Nephron (organoid): ENCODE measurements around the gene BAIAP3.

Experiments used
- H3K27ac Mint-ChIP-seq, 3 experiments: 2 replicates each; pipeline ENCODE4 v1.8.0; 2020; ENCODE audit warnings: mixed read lengths in 3 of 3, mild to moderate bottlenecking in 2 of 3, moderate library complexity in 1 of 3
- H3K27me3 Mint-ChIP-seq: 2 replicates; pipeline ENCODE4 v1.8.0; 2021; ENCODE audit warnings: low read depth, mild to moderate bottlenecking, moderate library complexity, mixed read lengths
- H3K36me3 Mint-ChIP-seq: 2 replicates; pipeline ENCODE4 v1.8.0; 2020; ENCODE audit warnings: low read depth, mixed read lengths
- H3K4me1 Mint-ChIP-seq: 2 replicates; pipeline ENCODE4 v1.8.0; 2020; ENCODE audit warnings: mixed read lengths
- H3K4me3 Mint-ChIP-seq, 3 experiments: 2 replicates each; pipeline ENCODE4 v1.8.0; 2020; ENCODE audit warnings: mild to moderate bottlenecking in 3 of 3, mixed read lengths in 3 of 3, moderate library complexity in 2 of 3
- H3K9me3 Mint-ChIP-seq: 2 replicates; pipeline ENCODE4 v1.8.0; 2020; ENCODE audit warnings: mixed read lengths
- TF ChIP-seq, protein P1 (sequence below), 3 experiments: fragments of 200-600 bp; sonication (generic); IDR thresholded peaks; one replicate each; pipeline ENCODE4 v1.5.0; 2021; ENCODE audit warnings: antibody characterized with exemption in 3 of 3; ENCODE audit not compliant: unreplicated experiment in 3 of 3

The BAIAP3 gene

DNA sequence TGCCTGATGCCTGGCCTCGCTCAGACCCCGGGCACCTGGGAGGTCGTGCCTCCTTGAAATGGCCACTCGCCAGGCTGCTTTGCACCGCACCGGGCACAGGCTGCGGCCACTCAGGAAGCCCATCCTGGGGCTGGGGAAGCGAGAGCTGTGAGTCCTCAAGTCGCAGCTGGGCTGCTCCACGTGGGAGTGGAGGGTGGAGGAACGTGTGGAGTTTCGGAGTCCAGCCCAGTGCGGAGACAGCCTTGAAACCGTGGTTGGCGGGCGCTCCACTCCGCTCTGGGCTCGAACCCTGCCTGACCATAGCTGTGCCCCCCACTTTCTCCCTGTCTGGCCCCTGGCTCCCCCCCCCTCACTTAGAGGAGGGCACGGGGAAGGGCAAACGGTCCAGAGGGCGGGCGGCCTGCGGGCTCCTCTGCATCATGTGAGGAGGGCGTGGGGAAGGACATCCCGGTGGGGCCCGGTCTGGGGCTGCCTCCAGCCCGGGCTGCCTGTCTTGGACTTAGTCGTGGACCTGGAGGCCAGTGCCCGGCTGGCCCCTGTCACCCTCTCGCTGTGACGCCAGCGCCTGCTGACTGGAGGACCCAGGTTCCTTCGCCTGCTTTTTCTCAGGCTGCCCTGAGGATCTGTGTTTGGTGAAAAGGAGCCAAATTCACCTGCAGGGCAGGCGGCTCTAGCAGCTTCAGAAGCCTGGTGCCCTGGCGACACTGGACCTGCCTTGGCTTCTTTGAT lies 21.5 kb upstream of the BAIAP3 start:
- H3K4me1 Mint-ChIP-seq: peaks cover 22% of the 10 kb centered on the region
- H3K4me3 Mint-ChIP-seq: peak overlapping the region; percentile 92 to 100 (median 99)
- H3K9me3 Mint-ChIP-seq: no peaks in the 10 kb centered on the region
- TF ChIP-seq, protein P1, sequence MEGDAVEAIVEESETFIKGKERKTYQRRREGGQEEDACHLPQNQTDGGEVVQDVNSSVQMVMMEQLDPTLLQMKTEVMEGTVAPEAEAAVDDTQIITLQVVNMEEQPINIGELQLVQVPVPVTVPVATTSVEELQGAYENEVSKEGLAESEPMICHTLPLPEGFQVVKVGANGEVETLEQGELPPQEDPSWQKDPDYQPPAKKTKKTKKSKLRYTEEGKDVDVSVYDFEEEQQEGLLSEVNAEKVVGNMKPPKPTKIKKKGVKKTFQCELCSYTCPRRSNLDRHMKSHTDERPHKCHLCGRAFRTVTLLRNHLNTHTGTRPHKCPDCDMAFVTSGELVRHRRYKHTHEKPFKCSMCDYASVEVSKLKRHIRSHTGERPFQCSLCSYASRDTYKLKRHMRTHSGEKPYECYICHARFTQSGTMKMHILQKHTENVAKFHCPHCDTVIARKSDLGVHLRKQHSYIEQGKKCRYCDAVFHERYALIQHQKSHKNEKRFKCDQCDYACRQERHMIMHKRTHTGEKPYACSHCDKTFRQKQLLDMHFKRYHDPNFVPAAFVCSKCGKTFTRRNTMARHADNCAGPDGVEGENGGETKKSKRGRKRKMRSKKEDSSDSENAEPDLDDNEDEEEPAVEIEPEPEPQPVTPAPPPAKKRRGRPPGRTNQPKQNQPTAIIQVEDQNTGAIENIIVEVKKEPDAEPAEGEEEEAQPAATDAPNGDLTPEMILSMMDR (IDR thresholded peaks at IDR 0.05; ENCODE audit: unreplicated experiment in 3 of 3): no peak
- H3K27me3 Mint-ChIP-seq: no peaks in the 10 kb centered on the region
- peak overlapping the region in 2 of 3 experiments; percentile 98 to 99 for H3K27ac Mint-ChIP-seq
- H3K36me3 Mint-ChIP-seq: peaks cover 21% of the 10 kb centered on the region

DNA sequence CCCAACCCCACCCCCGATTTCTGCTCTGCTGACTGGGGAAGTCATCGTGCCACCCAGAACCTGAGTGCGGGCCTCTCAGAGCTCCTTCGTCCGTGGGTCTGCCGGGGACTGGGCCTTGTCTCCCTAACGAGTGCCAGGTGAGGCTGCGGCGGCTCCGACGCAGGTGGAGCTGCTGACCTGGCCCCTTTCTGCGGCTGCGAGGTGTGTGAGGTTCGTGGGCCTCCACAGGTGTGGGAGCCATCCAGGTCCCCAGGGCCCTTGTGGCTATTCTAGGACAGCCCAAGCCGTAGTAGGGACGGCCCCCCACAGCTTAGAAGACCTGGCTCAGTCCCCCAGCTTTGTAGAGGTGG lies 21.0 kb upstream of the BAIAP3 start:
- no peaks in the 10 kb centered on the region for H3K27me3 Mint-ChIP-seq
- no peaks in the 10 kb centered on the region for H3K9me3 Mint-ChIP-seq
- TF ChIP-seq, protein P1 (IDR thresholded peaks at IDR 0.05; ENCODE audit: unreplicated experiment in 3 of 3): no peak
- H3K4me3 Mint-ChIP-seq: peak overlapping the region; percentile 76 to 92 (median 80)
- peaks cover 25% of the 10 kb centered on the region for H3K36me3 Mint-ChIP-seq
- no peak overlapping the region for H3K27ac Mint-ChIP-seq
- peaks cover 22% of the 10 kb centered on the region for H3K4me1 Mint-ChIP-seq

DNA sequence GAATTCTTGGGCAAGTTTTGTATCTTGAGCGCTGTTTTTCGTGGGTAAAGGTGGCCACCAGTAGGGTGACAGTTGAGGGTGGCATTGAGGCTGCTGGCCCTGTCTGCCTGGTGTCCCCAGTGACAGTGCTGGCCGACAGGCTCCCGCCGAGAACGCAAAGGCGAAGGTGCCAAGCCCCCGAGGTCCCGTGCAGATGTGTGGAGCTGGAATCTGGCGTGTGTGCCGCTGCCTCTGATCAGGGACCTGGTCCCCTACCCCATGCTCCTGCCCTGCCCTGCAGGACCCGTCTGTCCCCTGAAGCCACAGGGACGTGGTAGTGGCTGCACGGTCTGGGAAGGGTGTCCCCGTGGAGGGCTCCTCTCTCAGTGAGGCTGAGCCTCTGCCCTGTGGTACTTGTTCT lies 20.5 kb upstream of the BAIAP3 start:
- Mint-ChIP-seq H3K36me3 (peaks cover 29% of the 10 kb centered on the region), H3K27me3 (no peaks in the 10 kb centered on the region), H3K4me1 (peaks cover 22% of the 10 kb centered on the region), H3K9me3 (no peaks in the 10 kb centered on the region), H3K4me3 (peak overlapping the region; percentile 76 to 92 (median 80)), H3K27ac (no peak overlapping the region)
- TF ChIP-seq, protein P1 (IDR thresholded peaks at IDR 0.05; ENCODE audit: unreplicated experiment in 3 of 3): no peak

DNA sequence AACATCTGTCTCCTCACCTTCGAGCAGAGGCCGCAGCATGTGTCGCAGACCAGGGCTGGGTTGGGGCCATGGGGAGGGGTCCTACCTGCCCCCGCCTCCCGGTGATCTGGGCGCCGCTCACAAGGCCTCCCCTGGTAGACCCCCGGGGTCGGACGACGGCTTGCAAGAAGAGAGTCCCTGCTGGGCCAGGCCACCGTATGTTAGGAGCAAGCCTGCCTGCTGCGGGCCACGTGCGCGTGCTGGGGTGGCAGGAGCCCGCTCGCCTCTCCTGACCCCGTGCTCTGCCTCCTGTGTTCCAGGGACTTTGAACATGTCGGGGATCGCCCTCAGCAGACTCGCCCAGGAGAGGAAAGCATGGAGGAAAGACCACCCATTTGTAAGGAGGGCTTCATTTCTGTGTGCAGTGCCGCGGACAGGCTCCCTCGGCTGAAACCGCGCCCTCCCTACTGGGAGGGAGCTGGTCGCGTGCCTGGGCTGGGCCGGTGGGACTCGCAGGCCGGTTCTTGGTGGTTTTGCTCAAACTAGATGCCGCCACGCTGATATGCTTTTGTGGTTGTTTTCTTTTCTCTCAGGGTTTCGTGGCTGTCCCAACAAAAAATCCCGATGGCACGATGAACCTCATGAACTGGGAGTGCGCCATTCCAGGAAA lies 19.6 kb upstream of the BAIAP3 start:
- peaks cover 22% of the 10 kb centered on the region for H3K4me1 Mint-ChIP-seq
- H3K9me3 Mint-ChIP-seq: no peaks in the 10 kb centered on the region
- H3K36me3 Mint-ChIP-seq: peaks cover 37% of the 10 kb centered on the region
- H3K27ac Mint-ChIP-seq: no peak overlapping the region
- no peaks in the 10 kb centered on the region for H3K27me3 Mint-ChIP-seq
- TF ChIP-seq, protein P1 (IDR thresholded peaks at IDR 0.05; ENCODE audit: unreplicated experiment in 3 of 3): no peak
- peak overlapping the region in 1 of 3 experiments; percentile 27 for H3K4me3 Mint-ChIP-seq

DNA sequence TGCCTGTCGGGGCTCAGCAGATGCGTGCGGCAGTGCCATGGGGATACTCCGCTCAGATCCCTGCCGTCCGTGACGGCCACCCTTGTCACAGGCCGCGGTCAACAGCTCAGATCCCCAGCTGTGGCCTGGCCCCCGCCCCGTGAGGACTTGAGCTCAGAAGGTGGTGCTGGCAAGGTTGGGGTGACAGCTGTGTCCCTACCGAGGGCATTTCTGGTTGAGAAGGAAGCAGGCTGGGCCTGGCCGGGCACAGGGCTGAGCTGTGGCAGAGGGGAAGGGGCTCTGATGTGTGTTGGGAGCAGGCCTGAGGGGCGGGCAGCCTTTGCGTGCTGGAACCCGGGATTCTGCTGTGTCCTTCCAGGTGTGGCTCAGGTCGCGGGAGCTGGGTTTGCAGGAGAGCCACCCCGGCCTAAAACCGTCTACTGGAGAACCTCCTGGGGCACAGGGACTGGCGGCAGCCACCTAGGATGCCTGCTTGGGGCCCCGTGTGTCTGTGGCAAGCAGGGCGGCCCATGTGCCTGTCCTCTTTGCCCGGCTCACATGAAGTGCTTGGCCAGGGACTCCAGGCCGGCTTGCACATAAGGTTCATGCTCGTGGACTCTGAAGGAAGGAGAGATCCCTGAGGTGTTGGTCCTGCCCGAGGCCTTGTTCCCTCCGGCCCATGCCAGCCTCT lies 18.9 kb upstream of the BAIAP3 start:
- no peaks in the 10 kb centered on the region for H3K27me3 Mint-ChIP-seq
- H3K27ac Mint-ChIP-seq: no peak overlapping the region
- no peaks in the 10 kb centered on the region for H3K9me3 Mint-ChIP-seq
- H3K4me3 Mint-ChIP-seq: no peak overlapping the region
- H3K4me1 Mint-ChIP-seq: peaks cover 22% of the 10 kb centered on the region
- TF ChIP-seq, protein P1 (IDR thresholded peaks at IDR 0.05; ENCODE audit: unreplicated experiment in 3 of 3): no peak
- peaks cover 42% of the 10 kb centered on the region for H3K36me3 Mint-ChIP-seq
